HEK293 (cell line): ENCODE results near the gene KLHL8.

Source experiments
- CTCF ChIA-PET: fragments of 350-600 bp; formaldehyde crosslinking; extraction: SDS; loops from one replicate; lab custom pipeline; 2021; ENCODE audit warnings: antibody characterized with exemption; lab: Yijun Ruan, JAX
- POLR2A ChIA-PET: fragments of 300-600 bp; formaldehyde crosslinking; extraction: SDS; loops from one replicate; lab custom pipeline; 2020; ENCODE audit warnings: antibody characterized with exemption, inconsistent platforms; lab: Yijun Ruan, JAX
- H3K27ac ChIP-seq: fragments of 200-500 bp; sonication (Bioruptor generic); 2 replicates; pipeline ENCODE4 v1.5.1; 2014; ENCODE audit warnings: low read depth, low read length, control low read depth, inconsistent platforms; ENCODE audit errors: extremely low read depth
- H3K36me3 ChIP-seq, 2 experiments: fragments of 200-500 bp in 1 of 2; sonication (Bioruptor generic) in 1 of 2; 1 replicate in 1 of 2; 2 replicates in 1 of 2; pipeline ENCODE4 v1.5.1; 2014 to 2017; ENCODE audit warnings: inconsistent platforms in 2 of 2, low read length in 2 of 2; ENCODE audit not compliant: control insufficient read depth in 2 of 2, insufficient read depth in 1 of 2
- H3K4me1 ChIP-seq: fragments of 200-500 bp; sonication (Bioruptor generic); 2 replicates; pipeline ENCODE4 v1.5.1; 2014; ENCODE audit warnings: mild to moderate bottlenecking, low read length, inconsistent platforms; ENCODE audit not compliant: control insufficient read depth, insufficient read depth
- H3K4me3 ChIP-seq: 2 replicates; pipeline ENCODE4 v1.5.1; 2011; ENCODE audit warnings: low read depth, mild to moderate bottlenecking, control low read depth, low read length, moderate library complexity
- H3K9me3 ChIP-seq: fragments of 200-500 bp; sonication (Bioruptor generic); 2 replicates; pipeline ENCODE4 v1.5.1; 2014; ENCODE audit warnings: low read depth, low read length, inconsistent platforms; ENCODE audit not compliant: control insufficient read depth, insufficient read depth
- GLIS2 ChIP-seq: fragments of 450-650 bp; formaldehyde crosslinking; IDR thresholded peaks from 2 replicates; pipeline ENCODE4 v1.5.1; 2016; ENCODE audit warnings: missing biosample characterization, missing genetic modification characterization
- KLF9 ChIP-seq: fragments of 450-650 bp; formaldehyde crosslinking; IDR thresholded peaks from 2 replicates; pipeline ENCODE4 v1.5.1; 2016; ENCODE audit warnings: missing biosample characterization, missing genetic modification characterization, low read depth
- PRDM10 ChIP-seq: fragments of 450-650 bp; formaldehyde crosslinking; IDR thresholded peaks from 2 replicates; pipeline ENCODE4 v1.5.1; 2016; ENCODE audit warnings: missing biosample characterization, missing genetic modification characterization
- SETDB1 ChIP-seq: IDR thresholded peaks from one replicate; pipeline ENCODE4 v1.6.1; 2017; ENCODE audit warnings: mild to moderate bottlenecking, low read length, moderate library complexity, mixed read lengths; ENCODE audit not compliant: insufficient read length
- TSHZ1 ChIP-seq: fragments of 450-650 bp; formaldehyde crosslinking; IDR thresholded peaks from 2 replicates; pipeline ENCODE4 v1.5.1; 2016; ENCODE audit warnings: missing biosample characterization, missing genetic modification characterization, borderline replicate concordance
- ZBTB17 ChIP-seq: fragments of 450-650 bp; formaldehyde crosslinking; IDR thresholded peaks from 2 replicates; pipeline ENCODE4 v1.5.1; 2016; ENCODE audit warnings: missing biosample characterization, missing genetic modification characterization
- ZBTB21 ChIP-seq: fragments of 450-650 bp; formaldehyde crosslinking; IDR thresholded peaks from 2 replicates; pipeline ENCODE4 v1.5.1; 2017; ENCODE audit warnings: missing biosample characterization, missing genetic modification characterization
- ZNF23 ChIP-seq: fragments of 450-650 bp; formaldehyde crosslinking; IDR thresholded peaks from 2 replicates; pipeline ENCODE4 v1.5.1; 2016; ENCODE audit warnings: missing biosample characterization, missing genetic modification characterization, borderline replicate concordance
- ZNF26 ChIP-seq: fragments of 450-650 bp; formaldehyde crosslinking; IDR thresholded peaks from 2 replicates; pipeline ENCODE4 v1.5.1; 2016; ENCODE audit warnings: missing biosample characterization, missing genetic modification characterization
- ZNF335 ChIP-seq: fragments of 450-650 bp; formaldehyde crosslinking; conservative IDR thresholded peaks from 2 replicates; pipeline ENCODE4 v1.5.1; 2016; ENCODE audit warnings: missing biosample characterization, missing genetic modification characterization
- ZNF394 ChIP-seq: fragments of 450-650 bp; formaldehyde crosslinking; IDR thresholded peaks from 2 replicates; pipeline ENCODE4 v1.5.1; 2016; ENCODE audit warnings: missing biosample characterization, missing genetic modification characterization, mild to moderate bottlenecking, moderate library complexity, borderline replicate concordance
- ZNF426 ChIP-seq: fragments of 450-650 bp; formaldehyde crosslinking; IDR thresholded peaks from 2 replicates; pipeline ENCODE4 v1.5.1; 2017; ENCODE audit warnings: missing biosample characterization, missing genetic modification characterization, mild to moderate bottlenecking, inconsistent platforms, moderate library complexity
- ZNF48 ChIP-seq: fragments of 450-650 bp; formaldehyde crosslinking; IDR thresholded peaks from 2 replicates; pipeline ENCODE4 v1.5.1; 2016; ENCODE audit warnings: missing biosample characterization, missing genetic modification characterization
- ZNF544 ChIP-seq: fragments of 450-650 bp; formaldehyde crosslinking; IDR thresholded peaks from 2 replicates; pipeline ENCODE4 v1.5.0; 2017; ENCODE audit warnings: missing biosample characterization, missing genetic modification characterization
- ZNF585B ChIP-seq: fragments of 450-650 bp; formaldehyde crosslinking; IDR thresholded peaks from 2 replicates; pipeline ENCODE4 v1.5.1; 2016; ENCODE audit warnings: missing biosample characterization, missing genetic modification characterization
- ZNF610 ChIP-seq: fragments of 450-650 bp; formaldehyde crosslinking; IDR thresholded peaks from 2 replicates; pipeline ENCODE4 v1.5.1; 2016; ENCODE audit warnings: missing biosample characterization, missing genetic modification characterization, borderline replicate concordance
- ZNF621 ChIP-seq: fragments of 450-650 bp; formaldehyde crosslinking; IDR thresholded peaks from 2 replicates; pipeline ENCODE4 v1.5.1; 2017; ENCODE audit warnings: missing biosample characterization, missing genetic modification characterization
- ZNF747 ChIP-seq: fragments of 450-650 bp; formaldehyde crosslinking; IDR thresholded peaks from 2 replicates; pipeline ENCODE4 v1.5.1; 2016; ENCODE audit warnings: missing biosample characterization, missing genetic modification characterization
- ZNF777 ChIP-seq: fragments of 450-650 bp; formaldehyde crosslinking; IDR thresholded peaks from 2 replicates; pipeline ENCODE4 v1.5.1; 2017; ENCODE audit warnings: missing biosample characterization, missing genetic modification characterization, borderline replicate concordance

KLHL8 gene

GRCh38 chr4:87241336-87241735 is 20.9 kb upstream of the KLHL8 start:
- ChIA-PET CTCF (interaction anchor here (1.7 to 5.0 kb wide), 3 partner anchors 90 to 319 kb away, joined by 4 to 42 read pairs (median 7); no protein-coding TSS in a partner anchor), POLR2A (interaction anchor here (1.1 kb wide), 1 partner anchor 91 kb away, joined by 3 read pairs; no protein-coding TSS in a partner anchor)
- TF ChIP-seq ZBTB17 (no peak), ZNF394 (tag by site-specific recombination) (no peak), ZNF426 (tag by site-specific recombination) (no peak), PRDM10 (tag by site-specific recombination) (no peak), SETDB1 (no peak), ZNF23 (no peak), ZNF544 (no peak), ZNF335 (tag by site-specific recombination) (no peak), ZNF48 (tag by site-specific recombination) (no peak)
- Histone ChIP-seq H3K4me1 (no peaks in the 10 kb centered on the region), H3K4me3 (no peak overlapping the region), H3K27ac (no peak overlapping the region), H3K9me3 (no peaks in the 10 kb centered on the region), H3K36me3 (no peaks in the 10 kb centered on the region)

- Histone ChIP-seq H3K9me3 (no peaks in the 10 kb centered on the region), H3K4me1 (no peaks in the 10 kb centered on the region), H3K27ac (no peak overlapping the region), H3K4me3 (no peak overlapping the region), H3K36me3 (no peaks in the 10 kb centered on the region)
- CTCF ChIA-PET = interaction anchor here (0.5 to 5.0 kb wide), 6 partner anchors 21 to 318 kb away, joined by 3 to 42 read pairs (median 6); no protein-coding TSS in a partner anchor
- no peak for TF ChIP-seq KLF9 (tag by site-specific recombination)
- TF ChIP-seq GLIS2 (tag by site-specific recombination) = no peak
- TF ChIP-seq ZNF585B (tag by site-specific recombination) = no peak
- POLR2A ChIA-PET = interaction anchor here (1.1 kb wide), 1 partner anchor 90 kb away, joined by 3 read pairs; no protein-coding TSS in a partner anchor
Observed at GRCh38 chr4:87240341-87240740, 19.9 kb upstream of the KLHL8 start.

GRCh38 chr4:87239821-87240220 is 19.4 kb upstream of the KLHL8 start:
- POLR2A ChIA-PET = no interaction called here
- no peak overlapping the region for H3K4me3 ChIP-seq
- no peaks in the 10 kb centered on the region for H3K36me3 ChIP-seq

GRCh38 chr4:87239194-87239593 is 18.8 kb upstream of the KLHL8 start:
- no peak overlapping the region for H3K27ac ChIP-seq
- CTCF ChIA-PET = interaction anchor here (0.6 to 5.0 kb wide), 3 partner anchors 88 to 317 kb away, joined by 3 to 42 read pairs (median 7); no protein-coding TSS in a partner anchor
- H3K4me3 ChIP-seq = no peak overlapping the region
- H3K4me1 ChIP-seq = no peaks in the 10 kb centered on the region
- no peaks in the 10 kb centered on the region for H3K9me3 ChIP-seq
- H3K36me3 ChIP-seq = no peaks in the 10 kb centered on the region
- POLR2A ChIA-PET = no interaction called here
- TF ChIP-seq ZNF621 (tag by site-specific recombination) (no peak), TSHZ1 (tag by site-specific recombination) (no peak), KLF9 (tag by site-specific recombination) (no peak), ZBTB21 (no peak), ZNF610 (tag by site-specific recombination) (no peak), ZNF26 (tag by site-specific recombination) (no peak), ZNF747 (no peak), ZNF777 (tag by site-specific recombination) (no peak)

More at GRCh38 chr4:87239821-87240220, 19.4 kb upstream of the KLHL8 start:
- CTCF ChIA-PET = interaction anchor here (0.7 to 5.0 kb wide), 4 partner anchors 20 to 318 kb away, joined by 3 to 42 read pairs (median 6); no protein-coding TSS in a partner anchor
- H3K9me3 ChIP-seq = no peaks in the 10 kb centered on the region
- no peak for TF ChIP-seq ZNF394 (tag by site-specific recombination)
- H3K4me1 ChIP-seq = no peaks in the 10 kb centered on the region
- no peak overlapping the region for H3K27ac ChIP-seq
